DOHH2 (cell line): ENCODE data around the gene BBS9.

ENCODE experiments used
- H3F3A ChIP-seq: fragments of 200-600 bp; sonication (generic), shearing (Covaris generic); 2 replicates; pipeline ENCODE4 v1.6.0; 2016; ENCODE audit warnings: antibody characterized with exemption, mild to moderate bottlenecking; ENCODE audit not compliant: control insufficient read depth, insufficient read depth
- H3K27ac ChIP-seq: fragments of 200-600 bp; sonication (generic); 2 replicates; pipeline ENCODE4 v1.5.1; 2014; ENCODE audit warnings: low read depth, mild to moderate bottlenecking, low read length, moderate library complexity
- H3K27me3 ChIP-seq: fragments of 200-600 bp; sonication (generic); 2 replicates; pipeline ENCODE4 v1.6.1; 2014; ENCODE audit warnings: mild to moderate bottlenecking, low read length, mixed read lengths; ENCODE audit not compliant: control insufficient read depth
- H3K36me3 ChIP-seq: fragments of 200-600 bp; sonication (generic); 2 replicates; pipeline ENCODE4 v1.6.1; 2014; ENCODE audit warnings: mild to moderate bottlenecking, low read length, moderate library complexity, mixed read lengths; ENCODE audit not compliant: control insufficient read depth
- H3K4me1 ChIP-seq: fragments of 200-600 bp; sonication (generic); 2 replicates; pipeline ENCODE4 v1.6.1; 2014; ENCODE audit warnings: mild to moderate bottlenecking, low read length, mixed read lengths; ENCODE audit not compliant: control insufficient read depth
- H3K4me2 ChIP-seq: fragments of 200-600 bp; sonication (generic); 2 replicates; pipeline ENCODE4 v1.6.0; 2014; ENCODE audit warnings: mild to moderate bottlenecking, low read length, moderate library complexity
- H3K4me3 ChIP-seq: fragments of 200-600 bp; sonication (generic); 2 replicates; pipeline ENCODE4 v1.5.1; 2014; ENCODE audit warnings: mild to moderate bottlenecking, low read length, mixed read lengths
- H3K79me2 ChIP-seq: fragments of 200-600 bp; sonication (generic); 2 replicates; pipeline ENCODE4 v1.6.1; 2014; ENCODE audit warnings: mild to moderate bottlenecking, low read length, mixed read lengths; ENCODE audit not compliant: control insufficient read depth
- H3K9me2 ChIP-seq: fragments of 200-600 bp; sonication (generic); replicated peaks from 2 replicates; pipeline ENCODE4 v1.6.1; 2014; ENCODE audit warnings: mild to moderate bottlenecking, low read length, mixed read lengths; ENCODE audit not compliant: control insufficient read depth
- H3K9me3 ChIP-seq: fragments of 200-600 bp; sonication (generic); 2 replicates; pipeline ENCODE4 v1.6.1; 2014; ENCODE audit warnings: antibody characterized with exemption, low read length, mixed read lengths; ENCODE audit not compliant: control insufficient read depth, insufficient read depth
- H4K20me1 ChIP-seq: fragments of 200-600 bp; sonication (generic); 2 replicates; pipeline ENCODE4 v1.6.0; 2014; ENCODE audit warnings: low read depth, mild to moderate bottlenecking, antibody characterized with exemption, low read length, moderate library complexity; ENCODE audit not compliant: control insufficient read depth, insufficient read depth
- CTCF ChIP-seq: fragments of 200-600 bp; sonication (generic); IDR thresholded peaks from one replicate; pipeline ENCODE4 v1.5.1; 2014; ENCODE audit warnings: antibody characterized with exemption, mild to moderate bottlenecking, low read depth, low read length; ENCODE audit not compliant: poor library complexity, severe bottlenecking
- EZH2phosphoT487 ChIP-seq: fragments of 200-600 bp; sonication (generic); IDR thresholded peaks from 2 replicates; pipeline ENCODE4 v1.6.1; 2017; ENCODE audit warnings: borderline replicate concordance, mild to moderate bottlenecking, antibody characterized with exemption, low read length, moderate library complexity, mixed read lengths

BBS9 gene

GRCh38 chr7:33632840-33633525 lies 503.6 kb downstream of the BBS9 start:
- H3K27me3 ChIP-seq, result no peaks in the 10 kb centered on the region
- no peaks in the 10 kb centered on the region for H3K4me1 ChIP-seq
- no peak overlapping the region for H3K4me2 ChIP-seq
- no peak overlapping the region for H3K4me3 ChIP-seq
- H3K27ac ChIP-seq, result no peak overlapping the region
- no peaks in the 10 kb centered on the region for H3K79me2 ChIP-seq
- TF ChIP-seq CTCF (no peak), EZH2phosphoT487 (no peak)
- H3K9me2 ChIP-seq, result no peaks in the 10 kb centered on the region
- H3K9me3 ChIP-seq, result no peaks in the 10 kb centered on the region
- H4K20me1 ChIP-seq, result no peaks in the 10 kb centered on the region
- no peaks in the 10 kb centered on the region for H3F3A ChIP-seq
- H3K36me3 ChIP-seq, result no peaks in the 10 kb centered on the region

GRCh38 chr7:33634606-33635005 lies 505.2 kb downstream of the BBS9 start:
- H3K9me2 ChIP-seq, result no peaks in the 10 kb centered on the region
- no peak for TF ChIP-seq EZH2phosphoT487
- no peak for TF ChIP-seq CTCF
- H3K4me2 ChIP-seq, result no peak overlapping the region
- no peaks in the 10 kb centered on the region for H3K9me3 ChIP-seq
- no peak overlapping the region for H3K27ac ChIP-seq
- H4K20me1 ChIP-seq, result no peaks in the 10 kb centered on the region
- no peaks in the 10 kb centered on the region for H3K36me3 ChIP-seq
- H3K79me2 ChIP-seq, result no peaks in the 10 kb centered on the region
- H3K27me3 ChIP-seq, result no peaks in the 10 kb centered on the region
- H3F3A ChIP-seq, result no peaks in the 10 kb centered on the region
- no peaks in the 10 kb centered on the region for H3K4me1 ChIP-seq
- no peak overlapping the region for H3K4me3 ChIP-seq

DNA sequence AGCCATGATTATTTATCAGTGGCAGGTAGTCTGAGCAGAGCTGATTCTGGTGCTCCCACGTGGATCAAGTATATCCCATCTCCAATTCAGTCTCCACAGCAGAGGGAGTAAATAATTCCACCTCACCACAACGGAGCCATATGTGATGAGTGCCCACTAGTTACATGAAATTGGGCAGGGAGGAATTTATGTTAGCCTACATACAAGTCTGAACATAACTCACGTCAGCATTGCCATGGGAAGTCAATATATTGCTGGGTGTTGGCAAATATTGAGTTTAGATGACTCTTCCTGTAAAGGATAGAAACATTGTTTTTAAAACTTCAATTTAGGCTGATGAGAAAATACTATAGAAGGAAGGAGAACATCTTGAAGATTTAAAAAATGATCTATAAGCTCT lies 507.0 kb downstream of the BBS9 start:
- no peaks in the 10 kb centered on the region for H3K9me3 ChIP-seq
- no peak overlapping the region for H3K27ac ChIP-seq
- no peaks in the 10 kb centered on the region for H3K4me1 ChIP-seq
- H3K4me2 ChIP-seq, result no peak overlapping the region
- no peaks in the 10 kb centered on the region for H3K36me3 ChIP-seq
- H4K20me1 ChIP-seq, result no peaks in the 10 kb centered on the region
- 0 out of 2 replicates have a peak, but pooled peaks cover 2% of the 10 kb centered on the region for H3K27me3 ChIP-seq
- TF ChIP-seq EZH2phosphoT487, result no peak
- TF ChIP-seq CTCF, result no peak
- H3K4me3 ChIP-seq, result no peak overlapping the region
- H3K79me2 ChIP-seq, result no peaks in the 10 kb centered on the region
- H3F3A ChIP-seq, result no peaks in the 10 kb centered on the region
- no peaks in the 10 kb centered on the region for H3K9me2 ChIP-seq
